ACHN (cell line): ENCODE data around the gene FUBP1.
A peak's percentile ranks its signal among the peaks of the same experiment; 100 is the strongest.

Experiments used
- DNase-seq: peaks from one replicate; pipeline ENCODE4 v3.0.0-alpha.2; 2015
- in situ Hi-C: cut with HindIII; loops from 2 replicates; pipeline ENCODE4 v1.10.0; 2017; ENCODE audit warnings: low sequenced_read_pairs, low pct_ligation_motif_present, low pct_unique_long_range_greater_than_20kb

Gene FUBP1

GRCh38 chr1:77900687-77901293 lies 78.1 kb downstream of the FUBP1 start:
- peak; percentile 64 for DNase-seq
- in situ Hi-C loops = no loop called here

- no peak for DNase-seq
- in situ Hi-C loops = no loop called here
These were observed 79.1 kb downstream of the FUBP1 start for GRCh38 chr1:77899647-77900320.
